Activated CD4-positive, alpha-beta T cell treated with anti-CD3 and anti-CD28 coated beads for 36 hours (primary cell): ENCODE data around the gene ST6GALNAC3. TPM values are rescaled to one million over a fixed set of nuclear protein-coding genes. Genes with fewer than 3 reads are reported as not detected.

Experiments used
- ATAC-seq: fragments of 200-7000 bp; cut with Tn5 transposase; one replicate; pipeline ENCODE4 v1.10.0; 2021; ENCODE audit warnings: mild to moderate bottlenecking, moderate library complexity
- CTCF ChIA-PET: fragments of 350-600 bp; sonication (Branson Sonifier 250); formaldehyde crosslinking; loops from one replicate; lab custom pipeline; 2021; ENCODE audit warnings: antibody characterized with exemption; lab: Charles Lee
- POLR2A ChIA-PET: fragments of 350-600 bp; sonication (Branson Sonifier 250); formaldehyde crosslinking; loops from one replicate; lab custom pipeline; 2021; ENCODE audit warnings: antibody characterized with exemption, inconsistent platforms; lab: Charles Lee
- DNase-seq: peaks from one replicate; pipeline ENCODE4 v3.0.0-alpha.2; 2020
- H3K27ac Mint-ChIP-seq: one replicate; pipeline ENCODE4 v1.8.0; 2021; ENCODE audit warnings: mixed read lengths
- H3K27me3 Mint-ChIP-seq: one replicate; pipeline ENCODE4 v1.8.0; 2021; ENCODE audit warnings: mixed read lengths
- H3K36me3 Mint-ChIP-seq: one replicate; pipeline ENCODE4 v1.8.0; 2021; ENCODE audit warnings: low read depth, mixed read lengths
- H3K4me1 Mint-ChIP-seq: one replicate; pipeline ENCODE4 v1.8.0; 2021; ENCODE audit warnings: mixed read lengths
- H3K4me3 Mint-ChIP-seq: one replicate; pipeline ENCODE4 v1.8.0; 2021; ENCODE audit warnings: mild to moderate bottlenecking, moderate library complexity, mixed read lengths
- H3K9me3 Mint-ChIP-seq: one replicate; pipeline ENCODE4 v1.8.0; 2021; ENCODE audit warnings: low read depth, mixed read lengths
- intact Hi-C, 2 experiments: fragments of 100-400 bp; cut with DNase I in 1 of 2; cut with micrococcal nuclease in 1 of 2; formaldehyde crosslinking; loops; one replicate each; pipeline versions ENCODE4 v1.14.2 to v1.15.1; 2022 to 2024; cut with DNase I, micrococcal nuclease
- total RNA-seq, 2 experiments: library from RNA; stranded (reverse); gene quantifications; one replicate each; pipeline ENCODE4 v1.2.3, GENCODE V29; 2021

The ST6GALNAC3 gene
- total RNA-seq, 2 experiments from 2014 or later: 0.73 to 1.1 TPM

DNA sequence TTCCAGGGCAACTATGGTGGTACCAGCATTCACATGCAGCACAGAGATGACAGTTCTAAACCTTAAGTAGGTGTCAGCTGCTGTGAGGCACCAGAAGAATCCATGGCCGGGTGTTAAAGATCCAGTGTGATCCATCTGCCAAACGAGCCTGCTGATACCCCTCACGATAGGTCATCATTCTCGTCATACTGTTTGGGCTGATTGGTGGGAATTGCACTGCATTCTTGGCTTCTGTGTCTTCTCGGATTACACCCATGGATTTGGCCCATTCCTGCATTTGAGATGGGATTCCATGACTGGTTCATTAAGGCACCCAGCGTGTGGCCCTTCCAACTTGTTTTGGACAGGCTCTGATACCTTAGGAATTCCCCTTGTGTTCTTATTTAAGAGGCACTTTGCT is 55.2 kb downstream of the ST6GALNAC3 start:
- no peak for DNase-seq
- no peaks in the 10 kb centered on the region for H3K27me3 Mint-ChIP-seq
- POLR2A ChIA-PET: no interaction called here
- CTCF ChIA-PET: no interaction called here
- H3K4me1 Mint-ChIP-seq: no peaks in the 10 kb centered on the region
- intact Hi-C loops: no loop called here
- ATAC-seq: no peak
- H3K27ac Mint-ChIP-seq: no peak overlapping the region
- no peaks in the 10 kb centered on the region for H3K9me3 Mint-ChIP-seq
- no peak overlapping the region for H3K4me3 Mint-ChIP-seq
- H3K36me3 Mint-ChIP-seq: no peaks in the 10 kb centered on the region

DNA sequence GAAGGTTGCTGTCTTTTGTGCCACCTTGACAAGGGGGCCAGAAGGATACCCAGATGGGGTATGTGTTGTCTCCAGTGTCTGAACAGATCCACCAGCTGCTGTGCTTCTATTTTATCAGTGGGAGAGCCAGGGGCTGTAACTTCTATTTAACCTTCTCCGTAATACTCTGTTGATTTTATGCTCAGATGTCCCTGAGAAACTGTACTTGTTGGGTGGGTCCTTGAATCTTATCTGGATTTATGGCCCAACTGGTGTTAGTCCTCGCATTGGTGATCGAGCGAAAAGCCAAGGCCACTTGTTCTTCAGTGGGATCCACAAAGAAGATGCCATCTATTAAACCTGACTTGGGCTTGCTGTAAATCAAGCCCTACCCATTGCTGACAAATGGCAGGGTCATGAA is 56.4 kb downstream of the ST6GALNAC3 start:
- Mint-ChIP-seq H3K4me1 (no peaks in the 10 kb centered on the region), H3K27me3 (no peaks in the 10 kb centered on the region), H3K4me3 (no peak overlapping the region), H3K9me3 (no peaks in the 10 kb centered on the region), H3K27ac (no peak overlapping the region), H3K36me3 (no peaks in the 10 kb centered on the region)
- intact Hi-C loops: no loop called here
- ChIA-PET POLR2A (no interaction called here), CTCF (no interaction called here)
- DNase-seq: no peak
- no peak for ATAC-seq

- H3K27me3 Mint-ChIP-seq: no peaks in the 10 kb centered on the region
- POLR2A ChIA-PET: no interaction called here
- no peaks in the 10 kb centered on the region for H3K36me3 Mint-ChIP-seq
- H3K4me1 Mint-ChIP-seq: no peaks in the 10 kb centered on the region
- H3K4me3 Mint-ChIP-seq: no peak overlapping the region
- intact Hi-C loops: no loop called here
- ATAC-seq: no peak
- DNase-seq: no peak
- CTCF ChIA-PET: interaction anchor here (0.6 kb wide), 1 partner anchor 1224 kb away, joined by 3 read pairs; no protein-coding TSS in a partner anchor
- H3K9me3 Mint-ChIP-seq: no peaks in the 10 kb centered on the region
- H3K27ac Mint-ChIP-seq: no peak overlapping the region
Observed at GRCh38 chr1:76133977-76134376, 59.4 kb downstream of the ST6GALNAC3 start.

DNA sequence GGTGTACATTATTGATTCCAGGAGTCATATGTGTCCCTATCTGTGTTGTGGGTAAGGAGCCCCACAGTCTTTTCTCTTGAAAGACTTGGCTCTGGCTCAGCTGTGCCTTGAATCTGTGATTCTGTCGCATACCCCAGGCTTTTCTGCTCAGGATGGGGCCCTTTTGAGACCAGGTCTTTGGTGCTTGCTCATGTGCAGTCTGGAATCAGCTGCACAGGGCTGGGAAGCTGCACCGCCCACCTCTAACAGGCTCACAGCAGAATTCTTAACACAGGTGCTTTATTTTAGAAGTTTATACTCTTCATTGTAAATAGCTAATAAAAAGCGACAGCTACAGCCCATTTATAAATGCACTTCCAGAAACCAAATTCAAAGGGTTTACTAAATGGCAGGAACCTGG is 61.3 kb downstream of the ST6GALNAC3 start:
- no peak for ATAC-seq

GRCh38 chr1:76136894-76137293 is 62.3 kb downstream of the ST6GALNAC3 start:
- CTCF ChIA-PET: interaction anchor here (0.7 to 1.3 kb wide), 2 partner anchors 13 to 972 kb away, joined by 4 read pairs; no protein-coding TSS in a partner anchor
- Mint-ChIP-seq H3K27ac (no peak overlapping the region), H3K4me1 (no peaks in the 10 kb centered on the region), H3K9me3 (no peaks in the 10 kb centered on the region), H3K36me3 (no peaks in the 10 kb centered on the region), H3K4me3 (no peak overlapping the region), H3K27me3 (no peaks in the 10 kb centered on the region)
- ATAC-seq (no peak), DNase-seq (no peak)
- POLR2A ChIA-PET: no interaction called here
- intact Hi-C loops: no loop called here

More for the DNA sequence above, 61.3 kb downstream of the ST6GALNAC3 start:
- POLR2A ChIA-PET: no interaction called here
- Mint-ChIP-seq H3K4me1 (no peaks in the 10 kb centered on the region), H3K9me3 (no peaks in the 10 kb centered on the region), H3K36me3 (no peaks in the 10 kb centered on the region), H3K27ac (no peak overlapping the region), H3K27me3 (no peaks in the 10 kb centered on the region), H3K4me3 (no peak overlapping the region)
- DNase-seq: no peak
- intact Hi-C loops: no loop called here
- CTCF ChIA-PET: interaction anchor here (1.3 kb wide), 1 partner anchor 15 kb away, joined by 4 read pairs; no protein-coding TSS in a partner anchor

GRCh38 chr1:76137746-76138145 is 63.2 kb downstream of the ST6GALNAC3 start:
- Mint-ChIP-seq H3K4me3 (no peak overlapping the region), H3K27me3 (no peaks in the 10 kb centered on the region), H3K27ac (no peak overlapping the region), H3K4me1 (no peaks in the 10 kb centered on the region), H3K9me3 (no peaks in the 10 kb centered on the region), H3K36me3 (no peaks in the 10 kb centered on the region)
- POLR2A ChIA-PET: no interaction called here
- DNase-seq: no peak
- intact Hi-C loops: no loop called here
- CTCF ChIA-PET: no interaction called here
- no peak for ATAC-seq

GRCh38 chr1:76138217-76138616 is 63.7 kb downstream of the ST6GALNAC3 start:
- intact Hi-C loops: no loop called here
- ATAC-seq: no peak
- Mint-ChIP-seq H3K36me3 (no peaks in the 10 kb centered on the region), H3K9me3 (no peaks in the 10 kb centered on the region), H3K27me3 (no peaks in the 10 kb centered on the region), H3K4me1 (no peaks in the 10 kb centered on the region), H3K4me3 (no peak overlapping the region), H3K27ac (no peak overlapping the region)
- POLR2A ChIA-PET: no interaction called here
- CTCF ChIA-PET: no interaction called here
- no peak for DNase-seq

DNA sequence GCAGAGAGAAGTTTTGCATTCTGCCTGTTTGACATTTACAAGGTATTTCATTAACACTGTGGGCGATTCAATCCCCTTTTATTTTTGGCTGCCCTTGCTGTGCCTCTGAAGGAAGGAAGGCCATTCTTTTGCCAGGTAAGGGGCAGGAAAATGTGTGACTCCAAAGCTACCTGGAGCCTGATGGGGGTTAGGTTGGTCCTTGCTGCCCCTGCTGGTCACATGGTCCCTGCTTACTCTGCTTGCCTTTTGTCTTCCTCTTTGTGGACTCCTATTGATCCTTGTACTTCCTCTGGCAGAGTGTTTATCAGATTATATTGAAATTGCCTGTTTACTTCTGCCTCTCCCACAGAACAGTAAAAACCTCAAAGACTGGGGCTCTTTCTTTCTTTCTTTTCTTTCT is 65.7 kb downstream of the ST6GALNAC3 start:
- Mint-ChIP-seq H3K27me3 (no peaks in the 10 kb centered on the region), H3K9me3 (no peaks in the 10 kb centered on the region), H3K27ac (no peak overlapping the region), H3K4me3 (no peak overlapping the region), H3K36me3 (no peaks in the 10 kb centered on the region), H3K4me1 (no peaks in the 10 kb centered on the region)
- ChIA-PET POLR2A (no interaction called here), CTCF (interaction anchor here (0.5 kb wide), 1 partner anchor 191 kb away, joined by 3 read pairs; no protein-coding TSS in a partner anchor)
- DNase-seq (no peak), ATAC-seq (no peak)
- intact Hi-C loops: no loop called here

DNA sequence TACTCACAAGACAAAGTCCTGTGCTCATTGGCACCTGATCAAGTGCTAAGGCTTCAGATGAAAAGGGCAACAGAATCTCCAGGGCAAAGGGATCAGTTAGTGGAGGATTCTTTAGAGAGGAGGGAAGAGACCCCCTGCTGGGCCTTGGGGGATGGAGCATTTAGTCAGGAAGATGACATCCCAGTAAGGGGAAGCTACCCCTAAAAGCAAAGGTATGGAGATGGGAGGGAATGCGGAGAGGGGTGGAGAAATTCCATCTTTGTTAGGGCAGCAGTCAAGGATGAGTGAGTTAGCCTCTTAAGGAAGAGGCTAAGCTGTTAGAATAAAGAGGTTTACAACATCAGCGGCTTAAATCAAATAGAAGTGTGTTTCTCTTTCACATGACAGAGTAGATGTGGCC is 67.4 kb downstream of the ST6GALNAC3 start:
- Mint-ChIP-seq H3K9me3 (no peaks in the 10 kb centered on the region), H3K36me3 (no peaks in the 10 kb centered on the region), H3K27ac (no peak overlapping the region), H3K4me1 (no peaks in the 10 kb centered on the region), H3K4me3 (no peak overlapping the region), H3K27me3 (no peaks in the 10 kb centered on the region)
- no peak for ATAC-seq
- ChIA-PET CTCF (interaction anchor here (0.7 kb wide), 1 partner anchor 1530 kb away, joined by 3 read pairs; no protein-coding TSS in a partner anchor), POLR2A (no interaction called here)
- no peak for DNase-seq
- intact Hi-C loops: no loop called here

DNA sequence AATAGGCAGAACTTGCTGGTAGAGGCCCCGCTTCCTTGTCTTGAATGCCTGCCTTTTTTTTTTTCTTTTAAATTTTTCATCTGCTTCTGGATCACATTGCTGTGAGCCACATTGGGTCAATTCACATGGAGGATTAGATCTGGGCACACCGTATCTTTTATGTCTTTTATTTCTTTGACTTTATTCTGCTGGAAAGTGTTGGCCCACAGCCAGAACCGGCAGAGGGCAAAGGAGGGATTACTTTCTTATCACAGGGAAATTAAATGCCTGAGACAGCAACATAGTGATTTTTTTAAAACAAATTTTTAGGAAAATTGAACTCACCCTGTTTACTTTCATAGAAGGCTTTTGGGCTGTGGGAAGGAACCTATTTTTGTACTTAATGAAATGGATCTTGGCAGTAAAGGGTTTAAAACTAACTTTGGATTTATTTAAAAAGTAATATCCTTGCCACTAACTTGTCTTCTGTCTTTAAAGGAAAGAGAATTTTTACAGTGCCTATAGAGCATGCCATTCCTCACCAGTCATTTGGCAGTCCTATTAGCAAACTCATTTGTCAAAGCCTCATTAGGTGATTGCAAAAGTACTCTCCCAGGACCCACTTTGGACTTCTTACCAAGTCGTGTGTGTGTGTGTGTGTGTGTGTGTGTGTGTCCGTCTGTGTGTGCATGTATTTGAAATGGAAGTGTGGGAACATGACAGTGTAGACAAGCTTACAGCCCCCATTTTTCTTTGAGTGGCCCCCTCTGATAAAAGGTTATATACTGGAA is 68.4 kb downstream of the ST6GALNAC3 start:
- Mint-ChIP-seq H3K27me3 (peaks cover 2% of the 10 kb centered on the region), H3K36me3 (no peaks in the 10 kb centered on the region), H3K9me3 (no peaks in the 10 kb centered on the region), H3K4me1 (no peaks in the 10 kb centered on the region), H3K4me3 (no peak overlapping the region), H3K27ac (no peak overlapping the region)
- POLR2A ChIA-PET: no interaction called here
- DNase-seq (no peak), ATAC-seq (no peak)
- CTCF ChIA-PET: no interaction called here
- intact Hi-C loops: no loop called here

GRCh38 chr1:76144247-76144646 is 69.7 kb downstream of the ST6GALNAC3 start:
- ChIA-PET POLR2A (no interaction called here), CTCF (no interaction called here)
- Mint-ChIP-seq H3K27me3 (peaks cover 2% of the 10 kb centered on the region), H3K27ac (no peak overlapping the region), H3K4me3 (no peak overlapping the region), H3K4me1 (no peaks in the 10 kb centered on the region), H3K36me3 (no peaks in the 10 kb centered on the region), H3K9me3 (no peaks in the 10 kb centered on the region)
- DNase-seq (no peak), ATAC-seq (no peak)
- intact Hi-C loops: no loop called here

DNA sequence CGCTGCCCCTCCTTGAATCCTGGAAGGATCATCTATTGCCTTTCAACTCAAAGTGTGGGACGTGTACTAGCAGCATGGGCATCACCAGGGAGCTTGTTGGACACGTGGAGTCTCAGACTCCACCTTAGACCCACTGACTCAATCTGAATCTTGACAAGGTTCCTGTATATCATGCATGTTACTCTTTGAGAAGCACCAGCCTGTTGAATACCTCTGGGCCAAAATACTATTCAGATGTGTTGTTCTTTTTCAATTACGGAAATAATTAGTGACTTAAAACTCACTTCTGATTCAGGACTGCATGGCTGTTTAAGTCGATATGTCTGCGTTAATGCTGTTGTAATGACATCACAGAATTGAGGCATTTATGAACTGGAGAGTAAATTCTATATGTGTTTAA is 70.8 kb downstream of the ST6GALNAC3 start:
- POLR2A ChIA-PET: interaction anchor here (0.5 kb wide), 1 partner anchor 142 kb away, joined by 5 read pairs; no protein-coding TSS in a partner anchor
- H3K36me3 Mint-ChIP-seq: no peaks in the 10 kb centered on the region

More for the DNA sequence above, 70.8 kb downstream of the ST6GALNAC3 start:
- Mint-ChIP-seq H3K4me1 (no peaks in the 10 kb centered on the region), H3K27ac (no peak overlapping the region), H3K4me3 (no peak overlapping the region), H3K27me3 (peaks cover 2% of the 10 kb centered on the region), H3K9me3 (no peaks in the 10 kb centered on the region)
- ATAC-seq (no peak), DNase-seq (no peak)
- CTCF ChIA-PET: no interaction called here
- intact Hi-C loops: no loop called here
